ENCODE measurements around the gene XRRA1.
"Not testable (repeated sequence)": the region's sequence is repeated elsewhere in the genome, so short reads cannot be mapped to it uniquely, and the experiment has no call there.

XRRA1 gene

GRCh38 chr11:74978041-74978440 is 29.1 kb upstream of the XRRA1 start:
- intact Hi-C loops (cut with DNase I; ENCODE audit: low total_unique reads) = no loop called here
- DNase-seq = no peak
- no peak for TF ChIP-seq CTCF (IDR thresholded peaks at IDR 0.05)
- Histone ChIP-seq H3K4me1 (no peaks in the 10 kb centered on the region), H3K4me3 (no peak overlapping the region), H3K36me3 (peaks cover 20 to 71% (median 43%) of the 10 kb centered on the region in 3 donors), H3K27ac (no peak overlapping the region), H3K9me3 (no peaks in the 10 kb centered on the region), H3K27me3 (no peaks in the 10 kb centered on the region)

DNA sequence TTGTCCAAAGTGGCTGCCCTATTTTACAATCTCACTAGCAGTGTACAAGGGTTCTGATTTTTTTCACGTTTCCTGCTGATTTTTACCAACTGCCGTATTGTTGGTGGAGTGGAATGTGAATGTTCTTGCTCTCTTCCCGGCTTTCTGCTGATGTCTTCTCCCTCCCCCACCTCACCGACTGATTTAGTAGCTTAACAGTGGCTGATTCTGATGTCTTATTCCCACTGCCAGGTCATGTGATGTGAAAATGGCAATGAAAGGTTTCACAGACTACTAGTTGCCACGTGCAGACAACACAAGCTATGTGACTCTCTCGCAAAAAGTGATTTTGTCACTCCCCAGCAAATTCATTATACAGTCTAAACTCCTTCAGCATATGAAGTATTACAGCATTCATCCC is 22.5 kb upstream of the XRRA1 start:
- DNase-seq = no peak
- no peak overlapping the region for H3K27ac ChIP-seq
- no peak overlapping the region for H3K4me3 ChIP-seq
- no peaks in the 10 kb centered on the region for H3K4me1 ChIP-seq
- H3K27me3 ChIP-seq = no peaks in the 10 kb centered on the region
- no peaks in the 10 kb centered on the region for H3K9me3 ChIP-seq
- TF ChIP-seq CTCF (IDR thresholded peaks at IDR 0.05) = no peak
- intact Hi-C loops (cut with DNase I; ENCODE audit: low total_unique reads) = no loop called here
- peaks cover 24 to 88% (median 67%) of the 10 kb centered on the region in 3 donors for H3K36me3 ChIP-seq

DNA sequence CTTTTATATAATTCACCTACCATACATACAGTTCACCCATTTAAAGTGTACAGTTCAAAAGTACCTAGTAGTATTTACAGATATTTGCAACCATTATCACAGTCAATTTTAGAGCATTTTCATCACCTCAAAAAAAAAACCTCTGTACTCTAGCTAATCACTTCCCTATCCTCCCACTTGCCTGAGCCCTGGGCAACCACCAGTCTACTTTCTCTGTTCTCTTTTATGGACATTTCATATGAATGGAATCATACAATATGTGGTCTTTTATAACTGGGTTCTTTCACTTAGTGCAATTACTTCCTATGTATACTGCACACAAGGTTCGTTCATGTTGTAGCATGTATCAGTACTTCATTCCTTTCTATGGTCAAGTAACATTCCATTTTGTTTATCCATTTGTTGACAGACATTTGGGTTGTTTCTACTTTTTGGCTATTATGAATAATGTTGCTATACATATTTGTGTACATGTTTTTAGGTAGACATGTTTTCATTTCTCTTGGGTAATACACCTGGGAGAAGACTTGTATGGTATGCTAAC is 22.0 kb upstream of the XRRA1 start:
- no peak overlapping the region for H3K27ac ChIP-seq
- peaks cover 24 to 83% (median 67%) of the 10 kb centered on the region in 3 donors for H3K36me3 ChIP-seq
- intact Hi-C loops (cut with DNase I; ENCODE audit: low total_unique reads) = no loop called here
- no peak for DNase-seq
- H3K27me3 ChIP-seq = no peaks in the 10 kb centered on the region
- H3K9me3 ChIP-seq = no peaks in the 10 kb centered on the region
- H3K4me1 ChIP-seq = no peaks in the 10 kb centered on the region
- no peak for TF ChIP-seq CTCF (IDR thresholded peaks at IDR 0.05)
- H3K4me3 ChIP-seq = no peak overlapping the region

DNA sequence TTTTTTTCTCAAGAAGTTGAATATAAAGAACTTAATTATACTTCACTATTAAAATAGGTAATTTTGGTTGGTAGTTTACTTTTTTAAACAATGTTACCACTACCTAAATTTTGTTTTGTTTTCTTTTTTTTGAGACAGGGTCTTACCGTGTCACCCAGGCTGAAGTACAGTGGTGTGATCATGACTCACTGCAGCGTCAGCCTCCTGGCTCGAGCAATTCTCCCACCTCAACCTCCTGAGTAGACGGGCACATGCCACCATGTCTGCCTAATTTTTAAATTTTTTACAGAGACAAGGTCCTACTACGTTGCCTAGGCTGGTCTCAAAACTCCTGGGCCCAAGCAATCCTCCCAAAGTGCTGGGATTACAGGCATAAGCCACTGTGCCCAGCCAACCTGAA is 17.8 kb upstream of the XRRA1 start:
- TF ChIP-seq CTCF (IDR thresholded peaks at IDR 0.05) = no peak
- H3K27ac ChIP-seq = no peak overlapping the region
- no peak overlapping the region for H3K4me3 ChIP-seq
- DNase-seq = no peak
- no peaks in the 10 kb centered on the region for H3K9me3 ChIP-seq
- intact Hi-C loops (cut with DNase I; ENCODE audit: low total_unique reads) = no loop called here
- H3K27me3 ChIP-seq = no peaks in the 10 kb centered on the region
- peaks cover 0 to 23% (median 0%) of the 10 kb centered on the region in 4 donors for H3K4me1 ChIP-seq
- peaks cover 13 to 46% (median 28%) of the 10 kb centered on the region in 3 donors for H3K36me3 ChIP-seq

- intact Hi-C loops (cut with DNase I; ENCODE audit: low total_unique reads); H3K27ac ChIP-seq; H3K36me3 ChIP-seq; DNase-seq; H3K4me3 ChIP-seq; H3K27me3 ChIP-seq; H3K9me3 ChIP-seq: not testable (repeated sequence)
- H3K4me1 ChIP-seq = peaks cover 0 to 73% (median 19%) of the 10 kb centered on the region in 4 donors
These were observed 11.2 kb upstream of the XRRA1 start for GRCh38 chr11:74960128-74960527.

DNA sequence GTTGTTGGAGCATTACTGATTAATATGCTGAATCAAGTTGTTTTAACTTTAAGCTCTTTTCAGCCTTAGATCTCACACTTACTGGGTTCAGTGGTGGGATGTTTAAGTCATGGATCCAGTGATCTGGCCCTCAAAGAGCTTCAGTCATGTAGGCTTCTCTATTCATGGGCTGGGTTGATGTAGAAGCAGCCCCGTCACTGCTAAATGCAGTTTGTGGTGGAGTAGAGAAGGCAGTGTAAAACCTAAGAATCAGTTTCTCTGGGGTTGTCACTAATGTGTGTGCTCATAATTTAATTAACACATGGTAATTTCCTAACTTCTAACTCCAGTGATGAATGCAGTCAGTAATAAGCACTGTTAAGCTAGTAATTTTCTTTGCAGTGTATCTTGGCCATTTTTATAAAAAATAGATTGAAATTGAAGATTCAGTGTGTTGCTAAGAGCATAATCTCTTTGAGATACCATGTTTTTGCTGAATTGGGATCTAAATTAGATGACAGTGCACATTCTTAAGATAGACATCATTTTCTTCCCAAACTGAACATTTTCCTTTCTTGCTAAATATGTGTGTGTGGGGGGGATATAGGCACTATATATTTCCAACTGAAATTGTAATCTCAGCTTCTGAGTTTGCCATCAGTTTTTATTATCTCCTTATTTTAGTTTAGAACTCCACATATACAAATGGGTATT is 9.2 kb upstream of the XRRA1 start:
- intact Hi-C loops (cut with DNase I; ENCODE audit: low total_unique reads) = no loop called here
- TF ChIP-seq CTCF (IDR thresholded peaks at IDR 0.05) = no peak
- no peaks in the 10 kb centered on the region for H3K27me3 ChIP-seq
- H3K4me1 ChIP-seq = peaks cover 0 to 68% (median 22%) of the 10 kb centered on the region in 4 donors
- no peak for DNase-seq
- H3K9me3 ChIP-seq = no peaks in the 10 kb centered on the region
- H3K27ac ChIP-seq = no peak overlapping the region
- no peaks in the 10 kb centered on the region for H3K36me3 ChIP-seq
- no peak overlapping the region for H3K4me3 ChIP-seq
